ENCODE results near the gene IMMP2L. TPM values are rescaled to one million over a fixed set of nuclear protein-coding genes. Genes with fewer than 3 reads are reported as not detected.

IMMP2L gene
- total and polyA plus RNA-seq, 2 of the 8 experiments (the other 6 are each of a cell fraction or from before 2014, with no cell fraction given), result 2.3 to 10.1 TPM

DNA sequence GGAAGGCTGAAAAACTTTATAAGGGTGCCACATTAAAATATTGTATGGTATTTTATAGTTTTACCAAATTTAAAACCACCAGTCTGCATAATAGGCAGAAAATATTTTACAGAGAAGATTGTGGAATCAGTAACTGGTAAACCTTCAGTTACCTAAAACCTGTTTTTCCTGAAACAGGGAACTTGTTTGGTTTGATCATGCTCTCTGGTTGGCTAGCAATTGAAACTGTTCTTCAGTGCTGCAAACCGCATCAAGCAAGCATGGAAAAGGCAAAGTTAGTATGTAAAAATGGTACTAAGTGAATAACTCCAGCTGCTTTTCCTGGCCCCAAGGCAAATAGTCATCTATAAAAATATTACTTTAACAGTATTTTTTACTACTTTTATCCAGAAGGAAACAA is 788.2 kb downstream of the IMMP2L start:
- H3K4me2 ChIP-seq (ENCODE audit: insufficient read depth in 1 of 2, low read depth in 2 of 2, low read length in 2 of 2), result no peak overlapping the region
- H3K56ac ChIP-seq (replicated peaks; ENCODE audit: insufficient read length, low read depth, low read length), result no peak overlapping the region
- DNase-seq (ENCODE audit: low read depth in 1 of 2, low spot score in 2 of 2) (no peak), FAIRE-seq (no peak)
- H3K23me2 ChIP-seq (ENCODE audit: low read depth, low read length), result no peaks in the 10 kb centered on the region
- no peak overlapping the region for H4K8ac ChIP-seq (ENCODE audit: extremely low read depth, insufficient read depth, low read length)
- no peak overlapping the region for H2BK20ac ChIP-seq (ENCODE audit: low read length)
- TF ChIP-seq SAP30 (IDR thresholded peaks at IDR 0.05; ENCODE audit: insufficient read depth, insufficient replicate concordance, low read length) (no peak), BACH1 (IDR thresholded peaks at IDR 0.05; ENCODE audit: low read length) (no peak), NANOG (IDR thresholded peaks at IDR 0.05; ENCODE audit: insufficient read depth, low read depth, low read length, poor library complexity, severe bottlenecking) (no peak), RNF2 (IDR thresholded peaks at IDR 0.05; ENCODE audit: borderline replicate concordance, low read depth, low read length, missing control alignments, poor library complexity, severe bottlenecking) (no peak), TAF7 (optimal IDR thresholded peaks at IDR 0.05; ENCODE audit: borderline replicate concordance, low read depth, low read length) (no peak), GABPA (IDR thresholded peaks at IDR 0.05; ENCODE audit: borderline replicate concordance, insufficient read depth, low read length) (no peak), MAFK (IDR thresholded peaks at IDR 0.05; ENCODE audit: low read depth, low read length) (no peak)
- no peak overlapping the region for H3K27ac ChIP-seq (ENCODE audit: low read depth, low read length)
- no peak overlapping the region for H3K9ac ChIP-seq (replicated peaks in 1 of 4; ENCODE audit: extremely low read depth in 1 of 4, low read depth in 3 of 4, low read length in 3 of 4)
- H3K27me3 ChIP-seq (replicated peaks in 1 of 4; ENCODE audit: control insufficient read depth in 3 of 4, extremely low read depth in 1 of 4, insufficient read depth in 3 of 4, low read length in 3 of 4), result no peaks in the 10 kb centered on the region
- no peaks in the 10 kb centered on the region for H3K36me3 ChIP-seq (ENCODE audit: control insufficient read depth in 2 of 4, insufficient read depth in 4 of 4, low read length in 3 of 4)
- H3K4ac ChIP-seq (replicated peaks; ENCODE audit: insufficient read length, low read depth, low read length), result no peak overlapping the region
- no peak overlapping the region for H2BK5ac ChIP-seq (ENCODE audit: low read depth, low read length)
- H4K91ac ChIP-seq (replicated peaks; ENCODE audit: insufficient read length, low read length), result no peak overlapping the region
- H3K23ac ChIP-seq (ENCODE audit: insufficient read length), result no peak overlapping the region
- H3K79me1 ChIP-seq (ENCODE audit: low read depth, low read length), result no peaks in the 10 kb centered on the region
- POLR2A ChIA-PET (ENCODE audit: partially characterized antibody), result no interaction called here
- H2AFZ ChIP-seq (ENCODE audit: low read length), result no peak overlapping the region
- H2AK5ac ChIP-seq (ENCODE audit: low read depth, low read length), result no peak overlapping the region
- no peak overlapping the region for H2BK15ac ChIP-seq (ENCODE audit: low read length)
- CTCF ChIA-PET (ENCODE audit: partially characterized antibody), result no interaction called here
- H3K79me2 ChIP-seq (ENCODE audit: control insufficient read depth in 1 of 2, insufficient read depth in 2 of 2, low read length in 2 of 2), result no peaks in the 10 kb centered on the region
- H3K4me1 ChIP-seq (replicated peaks in 1 of 4; ENCODE audit: control insufficient read depth in 3 of 4, insufficient read depth in 4 of 4, low read length in 3 of 4), result no peaks in the 10 kb centered on the region
- no peak overlapping the region for H4K5ac ChIP-seq (ENCODE audit: insufficient read length, low read depth, low read length)
- no peaks in the 10 kb centered on the region for H3K9me3 ChIP-seq (ENCODE audit: insufficient read depth in 2 of 2, low read depth in 1 of 2, low read length in 1 of 2)
- H3K4me3 ChIP-seq (ENCODE audit: extremely low read depth in 1 of 4, insufficient read depth in 2 of 4, low read depth in 3 of 4, low read length in 4 of 4), result no peak overlapping the region
- 88% methylated on average over 1 of the region's 1 CpG; no CpG with 5 or more reads in 1 of the 2 experiments for WGBS, 2 experiments (ENCODE audit: extremely low coverage in 1 of 2, insufficient coverage in 1 of 2, insufficient read length in 1 of 2, insufficient replicate concordance in 2 of 2, low coverage in 1 of 2, low lambda C conversion rate in 2 of 2, missing lambda C conversion rate in 1 of 2)
- H2BK12ac ChIP-seq (ENCODE audit: low read depth, low read length), result no peak overlapping the region
- H2BK120ac ChIP-seq (replicated peaks; ENCODE audit: low read depth, low read length), result no peak overlapping the region
- H3K14ac ChIP-seq (ENCODE audit: insufficient read length), result no peak overlapping the region
- no peaks in the 10 kb centered on the region for H4K20me1 ChIP-seq (replicated peaks in 1 of 2; ENCODE audit: control insufficient read depth in 1 of 2, insufficient read depth in 2 of 2, low read length in 2 of 2)
- H3K18ac ChIP-seq (ENCODE audit: extremely low read depth, low read length), result no peak overlapping the region

Data from H1 (cell line).